Ecto neural progenitor cell (in vitro differentiated cells): ENCODE results near the gene HOXC12.

Source experiments
- DNase-seq: peaks from one replicate; pipeline ENCODE4 v3.0.0-alpha.2; 2018; ENCODE audit warnings: low spot score

HOXC12 gene

GRCh38 chr12:53940443-53941014, 14.2 kb upstream of the HOXC12 start:
- DNase-seq, result peak; percentile 44

GRCh38 chr12:53941187-53941586, 13.5 kb upstream of the HOXC12 start:
- peak; percentile 21 for DNase-seq

GRCh38 chr12:53941750-53942149, 13.0 kb upstream of the HOXC12 start:
- peak; percentile 34 for DNase-seq

GRCh38 chr12:53942467-53942997, 12.2 kb upstream of the HOXC12 start:
- peak; percentile 24 for DNase-seq

GRCh38 chr12:53944209-53944608, 10.5 kb upstream of the HOXC12 start:
- DNase-seq, result no peak

GRCh38 chr12:53944907-53945847, 9.5 kb upstream of the HOXC12 start:
- DNase-seq, result no peak

- no peak for DNase-seq
Measured at GRCh38 chr12:53947743-53948142, 7.0 kb upstream of the HOXC12 start.

GRCh38 chr12:53948650-53949593, 5.8 kb upstream of the HOXC12 start:
- DNase-seq, result no peak

GRCh38 chr12:53949631-53950436, 4.9 kb upstream of the HOXC12 start:
- DNase-seq, result no peak

GRCh38 chr12:53950437-53950773, 4.3 kb upstream of the HOXC12 start:
- no peak for DNase-seq

- no peak for DNase-seq
Measured at GRCh38 chr12:53950789-53951576, 3.7 kb upstream of the HOXC12 start.

- DNase-seq, result no peak
Measured at GRCh38 chr12:53951577-53952334, 2.9 kb upstream of the HOXC12 start.

- DNase-seq, result no peak
Measured at GRCh38 chr12:53952335-53952694, 2.4 kb upstream of the HOXC12 start.

GRCh38 chr12:53952871-53953734, 1.6 kb upstream of the HOXC12 start:
- DNase-seq, result no peak

GRCh38 chr12:53953831-53954693, 641 bp upstream of the HOXC12 start:
- DNase-seq, result no peak

GRCh38 chr12:53955036-53955775, 503 bp downstream of the HOXC12 start:
- no peak for DNase-seq

GRCh38 chr12:53955776-53956250, 1.1 kb downstream of the HOXC12 start:
- DNase-seq, result no peak
